Nephron (organoid): ENCODE measurements around the gene CFAP221.

ENCODE experiments used
- H3K27ac Mint-ChIP-seq, 3 experiments: 2 replicates each; pipeline ENCODE4 v1.8.0; 2020; ENCODE audit warnings: mixed read lengths in 3 of 3, mild to moderate bottlenecking in 2 of 3, moderate library complexity in 1 of 3
- H3K27me3 Mint-ChIP-seq: 2 replicates; pipeline ENCODE4 v1.8.0; 2021; ENCODE audit warnings: low read depth, mild to moderate bottlenecking, moderate library complexity, mixed read lengths
- H3K36me3 Mint-ChIP-seq: 2 replicates; pipeline ENCODE4 v1.8.0; 2020; ENCODE audit warnings: low read depth, mixed read lengths
- H3K4me1 Mint-ChIP-seq: 2 replicates; pipeline ENCODE4 v1.8.0; 2020; ENCODE audit warnings: mixed read lengths
- H3K4me3 Mint-ChIP-seq, 3 experiments: 2 replicates each; pipeline ENCODE4 v1.8.0; 2020; ENCODE audit warnings: mild to moderate bottlenecking in 3 of 3, mixed read lengths in 3 of 3, moderate library complexity in 2 of 3
- H3K9me3 Mint-ChIP-seq: 2 replicates; pipeline ENCODE4 v1.8.0; 2020; ENCODE audit warnings: mixed read lengths
- CTCF ChIP-seq, 3 experiments: fragments of 200-600 bp; sonication (generic); IDR thresholded peaks; one replicate each; pipeline ENCODE4 v1.5.0; 2021; ENCODE audit warnings: antibody characterized with exemption in 3 of 3; ENCODE audit not compliant: unreplicated experiment in 3 of 3

CFAP221 gene

DNA sequence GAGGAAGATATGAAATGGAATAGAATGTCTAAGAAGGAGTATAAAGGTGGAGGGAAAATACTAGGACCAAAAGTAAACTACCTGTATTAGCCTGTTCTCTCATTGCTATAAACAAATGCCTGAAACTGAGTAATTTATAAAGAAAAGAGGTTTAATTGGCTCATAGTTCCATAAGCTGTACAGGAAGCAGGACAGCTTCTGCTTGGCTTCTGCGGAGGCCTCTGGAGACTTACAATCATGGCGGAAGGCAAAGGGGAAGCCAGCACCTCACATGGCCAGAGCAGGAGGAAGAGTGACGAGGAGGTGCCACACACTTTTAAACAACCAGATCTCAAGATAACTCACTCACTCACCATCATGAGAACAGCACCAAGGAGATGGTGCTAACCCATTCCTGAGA lies 101.9 kb downstream of the CFAP221 start:
- no peak for TF ChIP-seq CTCF (IDR thresholded peaks at IDR 0.05; ENCODE audit: unreplicated experiment in 3 of 3)

DNA sequence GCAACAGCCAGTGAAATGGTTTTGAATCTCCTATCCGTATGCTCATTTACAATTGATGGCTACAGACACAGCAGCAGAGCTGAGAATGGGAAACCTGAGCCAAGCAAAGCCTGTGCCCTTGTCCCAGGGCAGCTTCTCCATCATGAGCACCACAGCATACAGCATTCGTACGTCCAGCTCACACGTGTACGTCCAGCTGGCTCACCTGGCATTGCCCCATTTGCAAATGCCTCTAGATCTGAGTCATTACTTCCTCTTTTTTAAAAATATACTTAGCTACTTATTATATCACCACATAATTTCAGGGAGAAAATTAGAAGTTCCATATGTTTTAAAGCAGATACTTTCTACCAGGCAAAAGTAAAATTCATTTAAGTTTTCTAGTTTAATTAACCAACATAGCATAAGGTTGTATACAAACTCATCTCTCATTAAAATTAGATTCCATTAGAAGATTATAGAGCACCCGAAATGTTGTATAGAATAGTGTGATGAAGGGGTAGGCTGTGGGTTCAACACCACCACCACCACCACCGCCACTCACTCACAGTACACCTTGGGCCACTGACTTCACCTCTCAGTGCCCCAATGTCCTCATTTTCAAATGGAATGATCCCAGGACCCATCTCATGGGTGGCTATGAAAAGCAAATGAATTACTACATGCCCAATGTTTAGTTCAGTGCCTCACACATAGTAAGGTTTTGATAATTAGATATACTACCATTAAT lies 103.4 kb downstream of the CFAP221 start:
- Mint-ChIP-seq H3K36me3 (no peaks in the 10 kb centered on the region), H3K4me3 (no peak overlapping the region), H3K4me1 (peaks cover 6% of the 10 kb centered on the region)

More for the DNA sequence above, 101.9 kb downstream of the CFAP221 start:
- H3K4me1 Mint-ChIP-seq, result peaks cover 6% of the 10 kb centered on the region
- H3K27ac Mint-ChIP-seq, result no peak overlapping the region
- no peaks in the 10 kb centered on the region for H3K36me3 Mint-ChIP-seq
- H3K9me3 Mint-ChIP-seq, result peaks cover 5% of the 10 kb centered on the region
- no peak overlapping the region for H3K4me3 Mint-ChIP-seq
- H3K27me3 Mint-ChIP-seq, result peaks cover 5% of the 10 kb centered on the region

DNA sequence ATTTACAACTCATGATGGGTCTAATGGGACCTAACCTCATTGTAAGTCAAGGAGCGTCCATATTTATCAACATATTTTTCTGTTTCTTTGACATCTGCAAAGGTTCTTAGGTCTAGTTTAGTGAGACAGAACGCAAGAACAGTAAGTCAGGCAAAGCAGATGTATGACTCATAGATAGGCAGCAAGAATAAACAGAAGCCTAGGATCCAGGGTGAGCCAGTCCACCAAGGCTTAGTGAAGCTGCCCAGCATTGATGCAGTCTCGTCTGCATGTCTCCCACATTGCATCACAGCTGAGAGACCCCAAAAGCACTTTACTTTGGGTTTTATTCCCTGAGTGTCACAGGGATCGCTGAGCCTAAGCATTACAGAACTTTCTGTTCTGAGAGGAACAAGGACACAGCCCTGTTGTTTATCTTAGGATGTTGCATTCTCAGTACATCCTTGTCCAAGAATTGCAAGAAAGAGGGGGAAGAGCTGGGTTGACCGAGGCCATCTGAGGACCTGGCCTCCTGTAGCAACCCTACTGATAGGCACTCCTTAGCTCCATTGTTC lies 105.2 kb downstream of the CFAP221 start:
- Mint-ChIP-seq H3K36me3 (no peaks in the 10 kb centered on the region), H3K27ac (no peak overlapping the region), H3K4me3 (no peak overlapping the region), H3K4me1 (peaks cover 6% of the 10 kb centered on the region), H3K27me3 (no peaks in the 10 kb centered on the region), H3K9me3 (peaks cover 5% of the 10 kb centered on the region)
- TF ChIP-seq CTCF (IDR thresholded peaks at IDR 0.05; ENCODE audit: unreplicated experiment in 3 of 3), result no peak

More for the DNA sequence above, 103.4 kb downstream of the CFAP221 start:
- no peaks in the 10 kb centered on the region for H3K27me3 Mint-ChIP-seq
- H3K27ac Mint-ChIP-seq, result no peak overlapping the region
- no peak for TF ChIP-seq CTCF (IDR thresholded peaks at IDR 0.05; ENCODE audit: unreplicated experiment in 3 of 3)
- peaks cover 5% of the 10 kb centered on the region for H3K9me3 Mint-ChIP-seq

DNA sequence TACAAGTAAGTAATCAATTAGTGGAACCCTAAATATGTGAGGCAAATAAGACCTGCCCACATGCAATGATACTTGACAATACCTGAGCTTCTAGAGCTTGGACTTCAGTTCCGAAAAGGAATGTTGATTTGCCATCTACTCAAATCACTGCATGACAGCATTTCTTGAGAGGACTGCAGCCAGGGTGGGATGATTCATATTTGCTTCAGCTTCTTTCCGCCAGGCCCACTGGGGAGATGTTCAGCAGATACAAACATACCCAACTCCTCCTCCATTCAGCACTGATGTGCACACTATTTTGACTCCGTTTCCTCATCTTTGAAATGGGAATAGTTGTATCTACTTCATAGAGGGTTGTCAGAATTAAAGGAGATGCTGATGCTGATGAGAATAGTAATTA lies 106.0 kb downstream of the CFAP221 start:
- no peaks in the 10 kb centered on the region for H3K36me3 Mint-ChIP-seq
- no peak for TF ChIP-seq CTCF (IDR thresholded peaks at IDR 0.05; ENCODE audit: unreplicated experiment in 3 of 3)
- H3K9me3 Mint-ChIP-seq, result peaks cover 5% of the 10 kb centered on the region
- no peak overlapping the region for H3K4me3 Mint-ChIP-seq
- H3K27ac Mint-ChIP-seq, result no peak overlapping the region
- no peaks in the 10 kb centered on the region for H3K27me3 Mint-ChIP-seq
- peaks cover 6% of the 10 kb centered on the region for H3K4me1 Mint-ChIP-seq

GRCh38 chr2:119650846-119651370 lies 106.7 kb downstream of the CFAP221 start:
- no peak overlapping the region for H3K27ac Mint-ChIP-seq
- no peaks in the 10 kb centered on the region for H3K27me3 Mint-ChIP-seq
- H3K36me3 Mint-ChIP-seq, result no peaks in the 10 kb centered on the region
- H3K4me1 Mint-ChIP-seq, result no peaks in the 10 kb centered on the region
- no peak overlapping the region for H3K4me3 Mint-ChIP-seq
- peaks cover 5% of the 10 kb centered on the region for H3K9me3 Mint-ChIP-seq
- no peak for TF ChIP-seq CTCF (IDR thresholded peaks at IDR 0.05; ENCODE audit: unreplicated experiment in 3 of 3)
